Urinary bladder (tissue), 2 donors: ENCODE results near the gene NINJ1. TPM values are rescaled to one million over a fixed set of nuclear protein-coding genes. Genes with fewer than 3 reads are reported as not detected.

Source experiments
- polyA plus RNA-seq: library from polyadenylated mRNA; stranded (reverse); fragments of 200-250 nt; gene quantifications from one replicate; pipeline ENCODE4 v1.2.3, GENCODE V29; 2013
- total RNA-seq: library from RNA; depleted of rRNA; stranded (reverse); fragments of >200 nt; gene quantifications from one replicate; pipeline ENCODE4 v1.2.3, GENCODE V29; 2014
- donor health status: healthy.

NINJ1 gene
- total and polyA plus RNA-seq, 2 donors = 13.2 to 48.2 TPM

Other genes with a start within 250 kb of the NINJ1 start
- 7.4 TPM for gene FGD3, start 186.7 kb downstream of the NINJ1 start, total RNA-seq
- 5.8 TPM for gene FGD3, start 186.7 kb downstream of the NINJ1 start, polyA plus RNA-seq
- 1.5 TPM for gene SUSD3, start 75.5 kb downstream of the NINJ1 start, total RNA-seq
- gene SUSD3, start 75.5 kb downstream of the NINJ1 start, polyA plus RNA-seq = 1.9 TPM
- gene CARD19, start 38.0 kb downstream of the NINJ1 start, total RNA-seq = 14.8 TPM
- 77.0 TPM for gene CARD19, start 38.0 kb downstream of the NINJ1 start, polyA plus RNA-seq
- gene WNK2, start 49.9 kb upstream of the NINJ1 start, total RNA-seq = 4.8 TPM
- 9.3 TPM for gene WNK2, start 49.9 kb upstream of the NINJ1 start, polyA plus RNA-seq